ENCODE data around the gene SLIT3. TPM values are rescaled to one million over a fixed set of nuclear protein-coding genes. Genes with fewer than 3 reads are reported as not detected.

SLIT3 gene
- total RNA-seq, 6 donors from 2014 or later: 10.8 to 57.3 (median 32.2) TPM

GRCh38 chr5:169018925-169019324 lies 282.0 kb downstream of the SLIT3 start:
- TF ChIP-seq POLR2AphosphoS5 (IDR thresholded peaks at IDR 0.05): peak; percentile 26 to 48
- TF ChIP-seq CTCF (IDR thresholded peaks at IDR 0.05): no peak
- ATAC-seq (ENCODE audit: low FRiP score in 2 of 2): no peak
- H3K4me1 ChIP-seq: no peaks in the 10 kb centered on the region
- H3K27ac ChIP-seq: peak overlapping the region in 2 of 4 donors; percentile 24 to 57
- 47 to 56% methylated on average over 5 to 6 of the region's 6 CpGs for WGBS, 2 donors
- no peak for DNase-seq
- no peak overlapping the region for H3K4me3 ChIP-seq
- no peaks in the 10 kb centered on the region for H3K36me3 ChIP-seq
- H3K9me3 ChIP-seq: no peaks in the 10 kb centered on the region
- H3K27me3 ChIP-seq: no peaks in the 10 kb centered on the region

GRCh38 chr5:169015991-169016390 lies 284.9 kb downstream of the SLIT3 start:
- H3K4me3 ChIP-seq: no peak overlapping the region
- no peaks in the 10 kb centered on the region for H3K36me3 ChIP-seq
- TF ChIP-seq POLR2A (IDR thresholded peaks at IDR 0.05) (no peak), EP300 (IDR thresholded peaks at IDR 0.05) (no peak), POLR2AphosphoS5 (IDR thresholded peaks at IDR 0.05) (no peak), CTCF (IDR thresholded peaks at IDR 0.05) (no peak)
- H3K27ac ChIP-seq: no peak overlapping the region
- H3K27me3 ChIP-seq: no peaks in the 10 kb centered on the region
- 62 to 64% methylated on average over 5 of the region's 5 CpGs for WGBS, 2 donors
- DNase-seq (no peak), ATAC-seq (ENCODE audit: low FRiP score in 2 of 2) (no peak)
- H3K4me1 ChIP-seq: no peaks in the 10 kb centered on the region
- no peaks in the 10 kb centered on the region for H3K9me3 ChIP-seq

- ATAC-seq (ENCODE audit: low FRiP score in 2 of 2) (no peak), DNase-seq (no peak)
- Histone ChIP-seq H3K4me3 (no peak overlapping the region), H3K9me3 (no peaks in the 10 kb centered on the region), H3K27me3 (no peaks in the 10 kb centered on the region), H3K4me1 (no peaks in the 10 kb centered on the region), H3K36me3 (no peaks in the 10 kb centered on the region), H3K27ac (no peak overlapping the region)
- no peak for TF ChIP-seq POLR2AphosphoS5 (IDR thresholded peaks at IDR 0.05)
- WGBS, 2 donors: 50 to 76% methylated on average over 1 of the region's 1 CpG
Measured at GRCh38 chr5:169013846-169014245, 287.1 kb downstream of the SLIT3 start.

GRCh38 chr5:169013208-169013728 lies 287.7 kb downstream of the SLIT3 start:
- DNase-seq (no peak), ATAC-seq (ENCODE audit: low FRiP score in 2 of 2) (no peak)
- no peak overlapping the region for H3K27ac ChIP-seq
- TF ChIP-seq EP300 (IDR thresholded peaks at IDR 0.05): no peak
- no peak for TF ChIP-seq CTCF (IDR thresholded peaks at IDR 0.05)
- TF ChIP-seq POLR2AphosphoS5 (IDR thresholded peaks at IDR 0.05): no peak
- TF ChIP-seq POLR2A (IDR thresholded peaks at IDR 0.05): no peak
- H3K9me3 ChIP-seq: no peaks in the 10 kb centered on the region
- 78 to 80% methylated on average over 12 of the region's 12 CpGs for WGBS, 2 donors
- no peak overlapping the region for H3K4me3 ChIP-seq
- no peaks in the 10 kb centered on the region for H3K4me1 ChIP-seq
- H3K27me3 ChIP-seq: no peaks in the 10 kb centered on the region
- no peaks in the 10 kb centered on the region for H3K36me3 ChIP-seq

- H3K27ac ChIP-seq: no peak overlapping the region
- no peaks in the 10 kb centered on the region for H3K27me3 ChIP-seq
- H3K36me3 ChIP-seq: no peaks in the 10 kb centered on the region
- no peaks in the 10 kb centered on the region for H3K9me3 ChIP-seq
- WGBS, 2 donors: 66 to 73% methylated on average over 4 of the region's 4 CpGs
- no peak for ATAC-seq (ENCODE audit: low FRiP score in 2 of 2)
- no peaks in the 10 kb centered on the region for H3K4me1 ChIP-seq
- no peak for TF ChIP-seq POLR2A (IDR thresholded peaks at IDR 0.05)
- TF ChIP-seq POLR2AphosphoS5 (IDR thresholded peaks at IDR 0.05): no peak
- TF ChIP-seq CTCF (IDR thresholded peaks at IDR 0.05): no peak
- TF ChIP-seq EP300 (IDR thresholded peaks at IDR 0.05): no peak
- no peak for DNase-seq
- no peak overlapping the region for H3K4me3 ChIP-seq
Measured at GRCh38 chr5:169012450-169012849, 288.5 kb downstream of the SLIT3 start.
